Stimulated activated CD4-positive, alpha-beta T cell treated with anti-CD3 and anti-CD28 coated beads, Interleukin-12 subunit alpha, Interleukin-12 subunit beta, amount 100 ng/mL, for 48 hours (primary cell): ENCODE data around the gene DLGAP4.

Experiments
- DNase-seq, 3 donors: peaks; one replicate each; pipeline ENCODE4 v3.0.0-alpha.2; 2020; ENCODE audit warnings: low read depth in 2 of 3, low spot score in 1 of 3

DLGAP4 gene

GRCh38 chr20:36528875-36529417 is 222.8 kb downstream of the DLGAP4 start:
- DNase-seq = no peak

GRCh38 chr20:36532388-36532787 is 226.2 kb downstream of the DLGAP4 start:
- DNase-seq = no peak

- no peak for DNase-seq
These were observed 226.7 kb downstream of the DLGAP4 start for GRCh38 chr20:36532822-36533221.

- DNase-seq = no peak
These were observed 232.0 kb downstream of the DLGAP4 start for GRCh38 chr20:36538026-36538722.

- no peak for DNase-seq
These were observed 234.5 kb downstream of the DLGAP4 start for GRCh38 chr20:36540551-36541211.

GRCh38 chr20:36541227-36541767 is 235.2 kb downstream of the DLGAP4 start, which contains the start of gene MYL9:
Gene MYL9 (plus strand): TSS chr20:36541519. CDS start chr20:36544885, 3,366 bp downstream.
- DNase-seq = no peak

DNA sequence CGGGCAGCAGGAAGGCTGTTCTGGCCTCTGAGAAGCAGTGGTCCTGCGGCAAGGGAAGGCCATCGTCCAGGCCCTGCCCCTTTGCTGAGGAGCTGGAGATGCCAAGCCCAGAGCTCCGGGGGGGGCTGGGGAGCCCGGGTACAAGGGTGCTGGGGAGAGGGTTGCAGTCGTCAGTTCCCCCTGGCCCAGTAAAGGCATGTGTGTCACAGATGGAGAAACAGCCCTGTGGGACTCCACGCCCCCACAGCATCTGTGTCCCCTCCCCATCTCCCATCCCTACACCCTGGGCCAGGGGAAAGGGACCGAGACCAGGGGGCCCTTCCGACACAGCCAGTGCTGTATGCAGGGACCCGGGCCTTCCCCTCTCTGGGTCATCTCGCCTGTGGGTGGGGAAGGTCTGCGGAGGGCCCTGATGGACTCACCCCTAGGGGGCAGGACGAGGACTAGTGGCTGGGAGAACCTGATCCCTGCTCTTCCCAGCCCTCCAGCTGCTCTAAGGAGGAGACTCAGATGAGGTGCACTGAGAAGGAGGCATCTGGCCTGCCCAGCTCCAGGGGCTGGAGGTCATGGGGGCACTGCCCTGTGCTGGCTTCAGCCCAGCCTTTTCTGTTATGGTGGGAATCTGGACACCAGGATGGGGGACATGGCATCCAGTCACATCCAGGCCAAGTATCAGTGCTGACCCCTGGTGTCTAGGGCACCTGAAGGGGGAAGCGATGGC is 235.8 kb downstream of the DLGAP4 start:
- no peak for DNase-seq

- no peak for DNase-seq
These were observed 236.5 kb downstream of the DLGAP4 start for GRCh38 chr20:36542516-36543183.

GRCh38 chr20:36543184-36544133 is 237.3 kb downstream of the DLGAP4 start:
- no peak for DNase-seq

DNA sequence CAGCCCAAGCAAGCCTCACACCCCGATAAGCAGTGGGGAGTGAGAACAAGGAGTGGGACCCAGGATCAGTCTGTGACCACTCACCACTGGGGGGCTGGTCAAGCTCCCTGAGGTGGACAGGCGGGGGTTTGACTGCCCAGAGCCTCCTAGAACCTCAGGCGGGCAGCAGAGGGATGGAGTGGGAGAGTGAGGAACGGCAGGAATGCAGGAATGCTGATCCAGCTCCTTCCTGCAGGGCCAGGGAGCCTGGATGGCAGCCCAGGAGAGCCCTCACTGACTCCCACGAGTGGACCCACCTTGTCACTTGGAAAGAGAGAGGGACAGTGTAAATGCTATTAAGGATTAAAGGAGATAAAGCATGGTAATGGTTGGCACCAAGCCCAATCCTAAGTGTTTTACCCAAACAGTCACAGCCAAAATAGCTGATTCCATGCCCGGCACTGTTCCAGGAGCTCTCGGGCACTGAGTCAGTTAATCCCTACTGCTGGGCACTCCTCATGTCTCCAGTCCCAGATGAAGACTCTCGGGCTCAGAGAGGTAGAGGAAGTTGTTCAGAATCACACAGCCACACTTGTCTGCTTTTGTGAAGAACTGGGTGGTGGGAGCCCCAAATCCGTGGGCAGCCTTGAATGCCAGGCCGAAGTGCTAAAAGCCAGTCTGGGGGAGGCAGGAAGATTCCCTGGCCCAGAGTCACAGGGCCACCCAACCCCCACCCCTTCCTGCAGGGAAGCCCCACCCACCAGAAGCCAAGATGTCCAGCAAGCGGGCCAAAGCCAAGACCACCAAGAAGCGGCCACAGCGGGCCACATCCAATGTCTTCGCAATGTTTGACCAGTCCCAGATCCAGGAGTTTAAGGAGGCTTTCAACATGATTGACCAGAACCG is 238.2 kb downstream of the DLGAP4 start:
- DNase-seq = no peak

DNA sequence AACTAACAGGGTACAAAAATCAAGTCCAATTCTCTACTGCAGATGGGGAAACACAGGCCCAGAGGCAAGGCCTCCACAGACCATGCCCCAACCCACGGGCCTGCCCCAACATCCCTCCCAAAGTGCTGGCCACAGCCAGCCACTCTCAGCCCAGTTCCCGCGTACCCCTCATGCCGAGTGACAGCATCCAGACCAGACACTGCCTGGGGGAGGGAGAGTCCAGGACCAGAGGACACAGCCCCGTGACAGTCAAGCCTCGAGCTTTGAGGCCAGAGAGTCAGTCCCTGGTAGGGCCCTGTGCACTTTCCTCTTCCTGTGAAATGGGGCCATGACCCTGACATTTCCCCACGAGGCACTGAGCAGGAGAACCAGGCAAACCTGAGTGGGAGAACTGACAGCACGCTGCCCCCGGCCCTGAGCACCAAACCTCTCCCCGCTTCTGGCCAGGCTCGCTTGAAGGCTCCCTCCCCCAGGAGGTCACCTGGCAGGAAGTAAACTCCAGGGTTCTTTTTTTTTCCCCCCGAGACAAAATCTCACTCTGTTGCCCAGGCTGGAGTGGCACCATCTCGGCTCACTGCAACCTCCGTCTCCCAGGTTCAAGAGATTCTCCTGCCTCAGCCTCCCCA is 240.1 kb downstream of the DLGAP4 start:
- no peak for DNase-seq

- no peak for DNase-seq
These were observed 241.3 kb downstream of the DLGAP4 start for GRCh38 chr20:36547186-36548005.

DNA sequence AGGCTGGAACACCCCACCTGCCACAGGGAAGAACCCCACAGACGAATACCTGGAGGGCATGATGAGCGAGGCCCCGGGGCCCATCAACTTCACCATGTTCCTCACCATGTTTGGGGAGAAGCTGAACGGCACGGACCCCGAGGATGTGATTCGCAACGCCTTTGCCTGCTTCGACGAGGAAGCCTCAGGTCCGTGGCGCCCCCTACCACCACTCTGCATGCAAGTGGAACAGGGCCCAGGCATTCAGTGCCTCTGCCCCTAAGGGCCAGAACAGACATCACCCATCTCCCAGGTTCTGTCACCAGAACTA is 241.8 kb downstream of the DLGAP4 start:
- DNase-seq = no peak

GRCh38 chr20:36548704-36549627 is 242.8 kb downstream of the DLGAP4 start:
- no peak for DNase-seq

- no peak for DNase-seq
These were observed 243.4 kb downstream of the DLGAP4 start for GRCh38 chr20:36549628-36549941.

GRCh38 chr20:36549942-36550789 is 244.0 kb downstream of the DLGAP4 start:
- DNase-seq = no peak
